ENCODE measurements around the gene SPDYE16. TPM values are rescaled to one million over a fixed set of nuclear protein-coding genes. Genes with fewer than 3 reads are reported as not detected.

Gene SPDYE16
- polyA plus RNA-seq, 4 donors: 1.3 to 6.0 (median 2.9) TPM

Other genes with a start within 250 kb of the SPDYE16 start
- 100 to 1,000 TPM; 137 to 302 (median 224) TPM for gene HSPB1, start 240.6 kb downstream of the SPDYE16 start, polyA plus RNA-seq (ENCODE audit: insufficient read length in 4 of 4)
- 100 to 1,000 TPM; 117 to 129 (median 125) TPM for gene YWHAG, start 184.3 kb downstream of the SPDYE16 start, polyA plus RNA-seq (ENCODE audit: insufficient read length in 4 of 4)
- gene SSC4D, start 133.6 kb downstream of the SPDYE16 start, polyA plus RNA-seq (ENCODE audit: insufficient read length in 4 of 4): 1 to 10 TPM; 3.9 to 6.9 (median 4.4) TPM
- 10 to 100 TPM in 1 of 4 donors, 1 to 10 TPM in 3; 1.7 to 16.2 (median 3.2) TPM for gene ZP3, start 118.3 kb downstream of the SPDYE16 start, polyA plus RNA-seq (ENCODE audit: insufficient read length in 4 of 4)
- gene DTX2, start 81.6 kb downstream of the SPDYE16 start, polyA plus RNA-seq (ENCODE audit: insufficient read length in 4 of 4): 10 to 100 TPM in 1 of 4 donors, 1 to 10 TPM in 3; 5.6 to 14.5 (median 9.3) TPM
- 1 to 10 TPM; 2.2 to 4.2 (median 2.6) TPM for gene UPK3B, start 32.7 kb downstream of the SPDYE16 start, polyA plus RNA-seq (ENCODE audit: insufficient read length in 4 of 4)
- gene POMZP3, start 84.0 kb upstream of the SPDYE16 start, polyA plus RNA-seq (ENCODE audit: insufficient read length in 4 of 4): 10 to 100 TPM; 10.9 to 20.4 (median 17.9) TPM